ENCODE measurements around the gene SZRD1. TPM values are rescaled to one million over a fixed set of nuclear protein-coding genes. Genes with fewer than 3 reads are reported as not detected.

Gene SZRD1
- total and polyA plus RNA-seq, 2 donors from 2014 or later, result 77.3 to 127 TPM

DNA sequence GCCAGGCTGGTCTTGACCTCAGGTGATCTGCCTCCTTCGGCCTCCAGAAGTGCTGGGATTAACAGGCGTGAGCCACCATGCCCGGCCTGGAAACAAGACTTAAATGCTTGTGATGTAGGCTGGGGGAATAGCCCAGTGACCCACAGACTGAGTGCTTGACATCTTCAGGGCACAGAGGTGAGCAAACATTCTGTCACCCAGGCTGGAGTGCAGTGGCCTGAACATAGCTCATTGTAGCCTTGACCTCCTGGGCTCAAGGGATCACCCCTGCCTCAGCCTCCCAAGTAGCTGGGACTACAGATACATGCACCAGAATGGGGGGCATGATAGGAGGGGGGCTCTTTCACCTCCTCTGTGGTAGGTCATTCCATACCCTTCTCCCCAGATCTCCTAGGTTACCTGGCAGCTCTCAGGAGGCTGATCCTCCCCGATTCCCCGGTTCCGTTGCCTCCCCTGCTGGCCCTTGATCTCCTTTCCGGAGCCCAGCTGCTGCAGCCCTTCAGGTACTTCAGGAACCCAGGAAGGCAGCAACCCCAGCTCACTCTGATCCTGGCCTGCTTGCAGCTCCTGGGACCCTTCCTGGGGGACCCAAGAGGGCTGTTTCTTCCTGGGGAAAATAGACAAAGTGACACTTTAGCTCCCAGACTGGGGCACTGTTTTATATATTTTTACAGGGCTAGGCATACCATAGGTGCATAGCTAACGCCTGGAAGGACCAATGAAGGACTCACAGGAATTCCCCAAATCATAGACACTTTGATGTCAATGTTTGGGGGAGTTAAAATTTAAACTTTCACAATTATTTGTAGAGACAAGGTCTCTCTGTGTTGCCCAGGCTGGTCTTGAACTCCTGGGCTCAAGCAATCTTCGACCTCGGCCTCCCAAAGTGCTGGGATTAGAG is 58.3 kb downstream of the SZRD1 start:
- intact Hi-C loops (cut with DNase I), result no loop called here
- TF ChIP-seq, protein P1, sequence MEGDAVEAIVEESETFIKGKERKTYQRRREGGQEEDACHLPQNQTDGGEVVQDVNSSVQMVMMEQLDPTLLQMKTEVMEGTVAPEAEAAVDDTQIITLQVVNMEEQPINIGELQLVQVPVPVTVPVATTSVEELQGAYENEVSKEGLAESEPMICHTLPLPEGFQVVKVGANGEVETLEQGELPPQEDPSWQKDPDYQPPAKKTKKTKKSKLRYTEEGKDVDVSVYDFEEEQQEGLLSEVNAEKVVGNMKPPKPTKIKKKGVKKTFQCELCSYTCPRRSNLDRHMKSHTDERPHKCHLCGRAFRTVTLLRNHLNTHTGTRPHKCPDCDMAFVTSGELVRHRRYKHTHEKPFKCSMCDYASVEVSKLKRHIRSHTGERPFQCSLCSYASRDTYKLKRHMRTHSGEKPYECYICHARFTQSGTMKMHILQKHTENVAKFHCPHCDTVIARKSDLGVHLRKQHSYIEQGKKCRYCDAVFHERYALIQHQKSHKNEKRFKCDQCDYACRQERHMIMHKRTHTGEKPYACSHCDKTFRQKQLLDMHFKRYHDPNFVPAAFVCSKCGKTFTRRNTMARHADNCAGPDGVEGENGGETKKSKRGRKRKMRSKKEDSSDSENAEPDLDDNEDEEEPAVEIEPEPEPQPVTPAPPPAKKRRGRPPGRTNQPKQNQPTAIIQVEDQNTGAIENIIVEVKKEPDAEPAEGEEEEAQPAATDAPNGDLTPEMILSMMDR (IDR thresholded peaks at IDR 0.05; ENCODE audit: borderline replicate concordance, extremely low read depth, insufficient read depth), result no peak
- Histone ChIP-seq H3K27me3 (ENCODE audit: control insufficient read depth, insufficient read depth, low read length) (no peaks in the 10 kb centered on the region), H3K27ac (ENCODE audit: low read depth in 2 of 2, low read length in 2 of 2) (no peak overlapping the region), H3K9ac (ENCODE audit: low read length in 3 of 3) (no peak overlapping the region), H3K9me3 (ENCODE audit: control insufficient read depth in 2 of 3, insufficient read depth in 1 of 3, low read length in 3 of 3) (no peaks in the 10 kb centered on the region), H3K36me3 (ENCODE audit: control insufficient read depth in 2 of 3, insufficient read depth in 3 of 3, low read length in 3 of 3) (no peaks in the 10 kb centered on the region), H3K4me1 (ENCODE audit: control insufficient read depth in 2 of 3, insufficient read depth in 2 of 3, low read depth in 1 of 3, low read length in 3 of 3) (no peaks in the 10 kb centered on the region), H3K4me3 (ENCODE audit: low read length in 3 of 3) (no peak overlapping the region)
- DNase-seq (no peak), FAIRE-seq (no peak)

DNA sequence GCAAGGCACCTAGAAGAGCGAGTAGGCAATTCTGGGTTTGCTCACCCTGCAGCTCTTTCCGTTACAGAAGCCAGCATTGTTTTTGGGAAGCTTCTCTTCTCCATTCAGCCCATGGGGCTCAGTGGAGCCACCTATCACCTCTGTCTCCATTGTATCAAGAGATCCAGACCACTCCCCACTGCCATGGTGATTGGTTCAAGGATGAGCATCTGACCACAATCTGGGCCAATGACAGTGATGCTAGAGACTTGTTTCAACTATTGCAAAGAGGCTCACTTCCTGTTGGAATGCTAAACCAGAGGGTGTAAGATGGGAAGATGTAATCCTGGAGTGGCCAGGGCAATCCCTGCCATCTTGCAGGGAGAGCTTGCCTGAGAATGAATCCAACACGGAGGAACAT is 63.6 kb downstream of the SZRD1 start:
- H3K36me3 ChIP-seq (ENCODE audit: control insufficient read depth in 2 of 3, insufficient read depth in 3 of 3, low read length in 3 of 3), result no peaks in the 10 kb centered on the region
- H3K4me3 ChIP-seq (ENCODE audit: low read length in 3 of 3), result no peak overlapping the region
- FAIRE-seq (no peak), DNase-seq (no peak)
- intact Hi-C loops (cut with DNase I), result no loop called here
- TF ChIP-seq, protein P1 (IDR thresholded peaks at IDR 0.05; ENCODE audit: borderline replicate concordance, extremely low read depth, insufficient read depth), result no peak
- H3K27ac ChIP-seq (ENCODE audit: low read depth in 2 of 2, low read length in 2 of 2), result no peak overlapping the region
- H3K4me1 ChIP-seq (ENCODE audit: control insufficient read depth in 2 of 3, insufficient read depth in 2 of 3, low read depth in 1 of 3, low read length in 3 of 3), result no peaks in the 10 kb centered on the region
- H3K9me3 ChIP-seq (ENCODE audit: control insufficient read depth in 2 of 3, insufficient read depth in 1 of 3, low read length in 3 of 3), result no peaks in the 10 kb centered on the region
- H3K9ac ChIP-seq (ENCODE audit: low read length in 3 of 3), result no peak overlapping the region
- H3K27me3 ChIP-seq (ENCODE audit: control insufficient read depth, insufficient read depth, low read length), result no peaks in the 10 kb centered on the region

DNA sequence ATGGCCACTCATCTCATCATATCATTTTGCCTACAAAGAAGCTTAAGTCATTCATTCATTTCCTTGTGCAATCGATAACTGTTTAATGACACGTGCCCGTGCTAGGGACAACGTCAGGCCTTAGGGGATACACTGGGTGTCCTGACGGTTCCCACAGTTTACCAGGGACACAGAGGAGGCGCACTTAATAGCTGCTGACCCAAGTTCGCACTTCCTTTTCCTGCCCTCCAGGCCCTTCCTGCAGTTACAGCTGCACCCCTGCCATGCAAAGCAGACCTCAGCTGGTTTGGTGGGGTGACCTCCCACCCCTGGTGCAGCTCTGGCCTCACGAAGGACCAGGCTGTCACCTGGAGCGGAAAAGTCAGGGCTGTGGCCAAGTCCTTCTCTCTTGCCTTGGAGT is 66.0 kb downstream of the SZRD1 start:
- TF ChIP-seq, protein P1 (IDR thresholded peaks at IDR 0.05; ENCODE audit: borderline replicate concordance, extremely low read depth, insufficient read depth), result no peak
- no peak overlapping the region for H3K4me3 ChIP-seq (ENCODE audit: low read length in 3 of 3)
- H3K4me1 ChIP-seq (ENCODE audit: control insufficient read depth in 2 of 3, insufficient read depth in 2 of 3, low read depth in 1 of 3, low read length in 3 of 3), result no peaks in the 10 kb centered on the region
- H3K36me3 ChIP-seq (ENCODE audit: control insufficient read depth in 2 of 3, insufficient read depth in 3 of 3, low read length in 3 of 3), result no peaks in the 10 kb centered on the region
- intact Hi-C loops (cut with DNase I), result no loop called here
- H3K27me3 ChIP-seq (ENCODE audit: control insufficient read depth, insufficient read depth, low read length), result no peaks in the 10 kb centered on the region
- FAIRE-seq (no peak), DNase-seq (no peak)
- no peak overlapping the region for H3K27ac ChIP-seq (ENCODE audit: low read depth in 2 of 2, low read length in 2 of 2)
- no peak overlapping the region for H3K9ac ChIP-seq (ENCODE audit: low read length in 3 of 3)
- H3K9me3 ChIP-seq (ENCODE audit: control insufficient read depth in 2 of 3, insufficient read depth in 1 of 3, low read length in 3 of 3), result no peaks in the 10 kb centered on the region
